HG03135 (cell line): ENCODE data around the gene ADAMTS4.
"Not testable (repeated sequence)": the region's sequence is repeated elsewhere in the genome, so short reads cannot be mapped to it uniquely, and the experiment has no call there.

Source experiments
- ATAC-seq: cut with Tn5 transposase; IDR thresholded peaks from one replicate; pipeline ENCODE4 v1.9.1; 2021; ENCODE audit warnings: mild to moderate bottlenecking, moderate library complexity; ENCODE audit not compliant: unreplicated experiment

ADAMTS4 gene

GRCh38 chr1:161198897-161199431 is at the start of gene ADAMTS4:
Gene ADAMTS4, minus strand, starts transcription at chr1:161199054. Its CDS starts 427 bp downstream, at chr1:161198627.
- ATAC-seq: no peak

GRCh38 chr1:161244888-161245287 is 46.0 kb upstream of the ADAMTS4 start:
- ATAC-seq: no peak

- ATAC-seq: no peak
These were observed 43.5 kb upstream of the ADAMTS4 start for GRCh38 chr1:161242313-161242712.

GRCh38 chr1:161241682-161242081 is 42.8 kb upstream of the ADAMTS4 start:
- ATAC-seq: no peak

- no peak for ATAC-seq
These were observed 39.2 kb upstream of the ADAMTS4 start, which contains the start of gene NR1I3 for GRCh38 chr1:161238039-161238473. Gene NR1I3, minus strand, starts transcription at chr1:161238203. Its CDS starts 1,638 bp downstream, at chr1:161236565.

- ATAC-seq: no peak
These were observed 37.3 kb upstream of the ADAMTS4 start for GRCh38 chr1:161235957-161236775.

- no peak for ATAC-seq
These were observed 34.2 kb upstream of the ADAMTS4 start for GRCh38 chr1:161233102-161233501.

GRCh38 chr1:161230762-161231161 is 31.9 kb upstream of the ADAMTS4 start:
- no peak for ATAC-seq

GRCh38 chr1:161229896-161230295 is 31.0 kb upstream of the ADAMTS4 start:
- no peak for ATAC-seq

GRCh38 chr1:161228032-161228431 is 29.2 kb upstream of the ADAMTS4 start:
- ATAC-seq: no peak

GRCh38 chr1:161227196-161227871 is 28.5 kb upstream of the ADAMTS4 start:
- ATAC-seq: peak; percentile 40

GRCh38 chr1:161226759-161227158 is 27.9 kb upstream of the ADAMTS4 start:
- ATAC-seq: no peak

- ATAC-seq: no peak
These were observed 27.5 kb upstream of the ADAMTS4 start for GRCh38 chr1:161226320-161226711.

- peak; percentile 97 for ATAC-seq
These were observed 26.9 kb upstream of the ADAMTS4 start, which contains the start of gene TOMM40L for GRCh38 chr1:161225534-161226319. Gene TOMM40L, plus strand, starts transcription at chr1:161226060. Its CDS starts 430 bp downstream, at chr1:161226490.

- no peak for ATAC-seq
These were observed 26.3 kb upstream of the ADAMTS4 start for GRCh38 chr1:161225178-161225533.

GRCh38 chr1:161224695-161225087 is 25.8 kb upstream of the ADAMTS4 start:
- ATAC-seq: not testable (repeated sequence)

- ATAC-seq: no peak
These were observed 25.2 kb upstream of the ADAMTS4 start for GRCh38 chr1:161223805-161224694.

GRCh38 chr1:161222175-161223019 is 23.5 kb upstream of the ADAMTS4 start:
- no peak for ATAC-seq

GRCh38 chr1:161220002-161220401 is 21.1 kb upstream of the ADAMTS4 start:
- no peak for ATAC-seq
